ENCODE results near the gene ACSL5.
A peak's percentile ranks its signal among the peaks of the same experiment; 100 is the strongest.
"Not testable (repeated sequence)": the region's sequence is repeated elsewhere in the genome, so short reads cannot be mapped to it uniquely, and the experiment has no call there.

ACSL5 gene

GRCh38 chr10:112377116-112377515 lies 3.2 kb downstream of the ACSL5 start:
- DNase-seq, result not testable (repeated sequence)

- DNase-seq, result no peak
Measured at GRCh38 chr10:112379635-112380296, 5.8 kb downstream of the ACSL5 start.

GRCh38 chr10:112382515-112383235 lies 8.8 kb downstream of the ACSL5 start:
- no peak for DNase-seq

- DNase-seq, result peak; percentile 21
Measured at GRCh38 chr10:112383325-112383724, 9.4 kb downstream of the ACSL5 start.

- DNase-seq, result no peak
Measured at GRCh38 chr10:112384141-112384540, 10.2 kb downstream of the ACSL5 start.

- DNase-seq, result no peak
Measured at GRCh38 chr10:112385201-112385600, 11.3 kb downstream of the ACSL5 start.

- not testable (repeated sequence) for DNase-seq
Measured at GRCh38 chr10:112388056-112388455, 14.1 kb downstream of the ACSL5 start.

GRCh38 chr10:112388548-112388947 lies 14.6 kb downstream of the ACSL5 start:
- no peak for DNase-seq

- peak; percentile 52 for DNase-seq
Measured at GRCh38 chr10:112389271-112389822, 15.4 kb downstream of the ACSL5 start.

GRCh38 chr10:112390125-112390703 lies 16.3 kb downstream of the ACSL5 start:
- no peak for DNase-seq

GRCh38 chr10:112393341-112393740 lies 19.4 kb downstream of the ACSL5 start:
- DNase-seq, result no peak

- no peak for DNase-seq
Measured at GRCh38 chr10:112393827-112394226, 19.9 kb downstream of the ACSL5 start.

- DNase-seq, result no peak
Measured at GRCh38 chr10:112394475-112394875, 20.6 kb downstream of the ACSL5 start.

- DNase-seq, result no peak
Measured at GRCh38 chr10:112395809-112396530, 22.1 kb downstream of the ACSL5 start.

- DNase-seq, result no peak
Measured at GRCh38 chr10:112397592-112397991, 23.7 kb downstream of the ACSL5 start.

- no peak for DNase-seq
Measured at GRCh38 chr10:112402917-112403316, 29.0 kb downstream of the ACSL5 start.

GRCh38 chr10:112404617-112405016 lies 30.7 kb downstream of the ACSL5 start:
- DNase-seq, result peak; percentile 29

GRCh38 chr10:112406806-112407205 lies 32.9 kb downstream of the ACSL5 start:
- DNase-seq, result not testable (repeated sequence)

- DNase-seq, result no peak
Measured at GRCh38 chr10:112407696-112408095, 33.8 kb downstream of the ACSL5 start.

GRCh38 chr10:112409299-112409698 lies 35.4 kb downstream of the ACSL5 start:
- DNase-seq, result no peak

- no peak for DNase-seq
Measured at GRCh38 chr10:112409755-112410154, 35.8 kb downstream of the ACSL5 start.

GRCh38 chr10:112412696-112413095 lies 38.8 kb downstream of the ACSL5 start:
- DNase-seq, result no peak

- no peak for DNase-seq
Measured at GRCh38 chr10:112421731-112422130, 47.8 kb downstream of the ACSL5 start.
